ENCODE data around the gene CHSY3.

Gene CHSY3

DNA sequence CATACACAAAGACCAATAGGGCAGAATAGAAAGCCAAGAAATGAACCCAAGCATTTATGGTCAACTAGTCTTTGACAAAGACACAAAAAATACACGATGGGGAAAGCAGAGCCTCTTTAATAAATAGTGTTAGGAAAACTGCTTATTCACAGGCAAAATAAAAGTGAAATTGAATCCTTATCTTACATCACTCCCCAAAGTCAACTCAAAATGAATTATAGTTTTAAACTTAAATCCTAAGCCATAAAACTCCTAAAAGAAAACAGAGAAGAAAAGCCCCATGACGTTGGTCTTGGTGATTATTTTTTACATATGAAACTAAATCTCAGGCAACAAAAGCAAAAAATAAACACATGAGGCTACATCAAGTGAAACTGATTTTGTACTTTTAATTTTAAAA, 46.8 kb downstream of the CHSY3 start:
- no peak for DNase-seq

DNA sequence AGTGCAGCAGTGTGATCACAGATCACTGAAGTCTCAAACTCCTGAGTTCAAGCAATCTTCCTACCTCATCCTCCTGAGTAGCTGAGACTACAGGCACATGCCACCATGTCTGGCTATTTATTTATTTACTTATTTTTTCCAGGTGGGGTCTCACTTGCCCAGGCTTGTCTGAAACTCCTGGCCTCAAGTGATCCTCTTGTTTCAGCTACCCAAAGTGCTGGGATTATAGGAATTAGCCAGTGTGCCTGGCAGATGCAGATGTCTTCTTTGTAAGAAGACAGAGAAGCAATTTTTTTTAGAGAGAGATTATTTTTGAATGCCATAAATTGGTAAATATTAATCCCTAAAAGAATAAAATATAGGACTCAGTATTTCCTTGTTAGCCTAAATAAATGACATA, 54.3 kb downstream of the CHSY3 start:
- DNase-seq = no peak

- no peak for DNase-seq
Measured at GRCh38 chr5:129960831-129961230, 56.6 kb downstream of the CHSY3 start.

DNA sequence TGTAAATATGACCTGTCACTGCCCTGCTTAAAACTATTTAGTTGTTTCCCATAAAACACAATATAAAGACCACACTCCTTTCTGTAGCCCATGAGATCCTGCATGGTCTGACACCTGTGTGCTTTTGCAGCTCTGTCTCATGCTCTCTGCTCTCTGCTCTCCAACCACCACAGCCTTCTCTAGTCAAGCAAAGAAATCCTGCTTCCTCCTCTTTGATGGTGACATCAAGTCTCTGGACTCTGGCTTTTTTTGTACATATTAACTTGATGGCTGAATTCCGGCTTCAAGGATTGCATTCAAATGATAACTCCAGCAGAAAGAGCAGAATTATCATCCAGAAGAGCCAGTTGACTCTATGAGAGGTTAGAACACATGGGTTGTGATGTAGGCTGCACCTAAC, 58.2 kb downstream of the CHSY3 start:
- DNase-seq = no peak

DNA sequence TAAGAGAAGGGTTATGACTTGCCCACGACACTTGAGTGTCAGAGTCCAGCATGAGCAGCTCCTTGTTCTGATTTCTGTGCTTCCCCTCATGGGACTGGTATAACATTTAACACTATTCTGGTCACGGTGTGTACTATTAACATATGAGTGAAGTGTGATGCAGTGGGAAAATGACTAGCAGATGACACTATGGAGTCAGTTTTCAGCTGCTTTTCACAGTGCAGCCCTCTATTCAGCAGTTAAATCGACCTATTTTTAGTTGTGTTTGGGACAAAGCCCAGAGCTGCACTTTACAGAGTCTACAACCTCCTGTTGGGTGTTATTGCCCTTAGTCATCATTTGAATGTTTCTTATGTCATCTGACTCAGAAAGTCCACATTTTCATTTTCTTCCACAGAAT, 59.1 kb downstream of the CHSY3 start:
- DNase-seq = no peak

- no peak for DNase-seq
Measured at GRCh38 chr5:129966071-129966470, 61.8 kb downstream of the CHSY3 start.

DNA sequence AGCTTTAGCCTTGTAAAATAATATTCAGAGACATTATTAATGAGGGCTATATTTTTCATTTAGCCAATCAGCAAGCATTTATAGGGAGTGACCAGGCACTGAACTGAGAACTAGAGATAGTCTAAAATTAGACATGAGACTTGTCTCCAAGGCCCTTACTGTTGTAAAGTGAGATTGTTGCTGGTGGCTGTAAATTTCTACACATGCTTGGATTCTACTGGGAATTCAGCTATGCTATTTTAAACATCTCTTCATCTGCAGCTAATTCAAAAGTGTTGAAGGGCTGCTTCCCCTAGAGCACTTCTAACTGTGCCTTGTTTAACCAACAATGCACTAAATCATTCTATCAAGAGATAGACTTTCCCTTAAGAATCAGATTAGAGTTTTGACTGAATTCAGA, 67.4 kb downstream of the CHSY3 start:
- no peak for DNase-seq

- no peak for DNase-seq
Measured at GRCh38 chr5:129972465-129973141, 68.3 kb downstream of the CHSY3 start.

DNA sequence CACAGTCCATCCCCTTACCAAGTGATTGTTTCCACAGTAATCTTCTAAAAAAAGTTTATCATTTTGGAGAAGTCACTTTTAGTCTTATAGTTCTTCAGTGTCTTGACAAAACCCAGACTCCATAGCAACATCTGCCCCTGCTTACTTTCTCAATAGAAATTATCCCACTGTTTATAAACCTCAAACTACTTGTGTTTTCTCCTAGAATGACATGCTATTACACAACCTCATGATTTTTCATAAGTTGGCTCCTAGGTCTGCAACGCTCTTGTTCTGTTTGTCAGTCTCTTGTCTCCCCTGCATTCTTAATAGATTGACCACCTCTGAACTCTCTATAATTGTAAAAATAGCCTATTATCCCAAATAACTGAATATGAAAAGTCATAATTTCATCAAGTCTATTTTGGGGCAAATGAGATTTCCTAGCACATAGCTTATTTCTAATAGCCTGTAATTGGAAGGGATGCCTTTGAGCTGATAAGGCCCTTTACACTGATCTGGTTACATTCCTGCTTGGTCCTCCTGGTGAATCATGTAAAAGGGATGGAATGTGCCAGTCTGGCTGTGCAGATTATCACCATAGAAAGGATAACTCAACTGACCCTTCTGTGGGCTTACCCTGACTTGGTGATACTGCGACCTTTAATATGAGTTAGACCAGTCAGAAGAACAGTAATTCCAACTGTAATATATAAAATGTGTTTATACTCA, 69.6 kb downstream of the CHSY3 start:
- DNase-seq = no peak

DNA sequence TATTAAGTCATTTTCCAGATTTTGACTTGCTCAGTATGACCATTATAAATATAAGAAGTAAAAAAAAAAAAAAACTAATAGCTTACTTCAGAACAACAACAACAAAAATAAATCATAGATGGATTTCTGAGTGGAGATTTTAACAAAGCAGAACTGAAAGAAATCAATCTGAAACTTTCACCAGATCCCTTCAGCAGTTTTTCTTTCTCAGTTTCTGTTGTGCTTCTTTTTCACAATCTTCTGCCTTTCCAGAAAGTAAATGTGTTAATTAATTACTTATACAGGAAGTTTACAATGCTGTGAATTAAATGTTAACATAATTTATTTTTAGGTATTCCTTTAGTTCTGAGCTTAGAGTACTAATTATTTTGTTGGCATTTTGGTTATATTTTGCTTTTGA, 73.5 kb downstream of the CHSY3 start:
- DNase-seq = no peak

DNA sequence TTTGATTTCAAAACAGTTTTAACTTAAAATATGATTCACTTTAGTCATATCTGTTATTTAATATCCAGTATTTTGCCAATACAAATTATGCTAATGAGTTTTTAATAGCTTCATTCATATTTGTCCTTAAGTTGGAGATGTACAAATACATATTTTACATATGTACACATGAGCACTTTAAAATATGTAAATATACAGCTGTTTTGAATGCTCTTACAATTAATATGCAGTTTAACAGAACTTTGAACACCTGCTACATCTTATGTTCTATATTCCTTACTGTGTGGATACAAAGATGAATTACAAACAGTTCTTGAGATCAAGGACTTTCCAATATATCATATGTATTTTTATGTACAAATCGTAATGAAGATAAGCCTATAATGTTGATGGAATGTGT, 74.0 kb downstream of the CHSY3 start:
- DNase-seq = no peak

DNA sequence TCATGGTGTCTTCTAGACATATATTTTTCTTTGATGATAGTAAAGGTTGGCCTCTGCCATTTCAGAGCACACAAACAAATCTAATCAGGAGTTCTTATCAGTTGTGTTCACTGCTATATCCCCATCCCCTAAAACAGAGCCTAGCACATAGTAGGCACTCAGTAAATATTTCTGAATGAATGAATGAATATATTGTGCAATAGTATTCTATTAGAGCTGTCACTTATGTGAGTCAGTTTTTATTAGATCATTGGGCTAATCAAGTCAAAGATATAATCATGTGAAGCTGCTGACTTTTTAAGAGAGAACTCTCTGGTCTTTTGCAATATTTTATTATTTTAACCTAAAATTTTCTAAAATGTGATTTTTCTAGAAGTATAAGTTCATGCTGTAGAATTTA, 84.2 kb downstream of the CHSY3 start:
- DNase-seq = no peak

DNA sequence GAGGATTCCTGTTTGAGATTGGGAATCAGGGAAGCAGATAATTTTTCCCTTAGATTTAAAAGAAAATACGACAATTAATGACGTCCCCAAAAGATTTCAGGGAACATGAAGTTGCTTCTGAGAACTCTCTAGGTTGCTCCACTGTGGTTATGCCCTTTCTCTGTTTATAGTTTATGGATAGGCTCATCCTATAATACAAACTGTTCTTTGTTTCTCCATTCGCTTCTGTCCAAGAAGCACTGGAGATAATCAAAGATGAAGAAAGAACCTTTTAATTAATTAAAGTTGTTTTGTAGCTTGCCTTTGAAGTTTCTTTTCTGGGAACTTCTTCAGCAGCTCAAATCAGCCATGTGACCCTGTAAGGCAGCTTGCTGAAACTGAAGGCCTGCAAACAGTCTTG, 87.5 kb downstream of the CHSY3 start:
- DNase-seq = no peak

GRCh38 chr5:129996896-129997295, 92.6 kb downstream of the CHSY3 start:
- DNase-seq = no peak

DNA sequence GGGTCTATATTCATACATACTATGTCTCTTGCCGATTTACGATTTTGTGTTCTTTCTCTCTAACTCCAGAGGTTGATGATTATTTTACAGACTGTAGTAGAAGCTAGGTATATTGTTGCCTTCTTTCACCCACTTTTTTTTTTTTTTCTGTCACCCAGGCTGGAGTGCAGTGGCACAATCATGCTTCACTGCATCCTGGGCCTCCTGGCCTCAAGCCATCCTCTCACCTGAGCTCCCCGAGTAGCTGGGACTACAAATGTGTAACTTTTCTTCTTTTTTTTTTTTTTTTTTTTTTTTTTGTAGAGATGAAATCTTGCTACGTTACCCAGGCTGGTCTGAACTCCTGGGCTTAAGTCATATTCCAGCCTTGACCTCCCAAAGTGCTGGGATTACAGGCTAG, 96.2 kb downstream of the CHSY3 start:
- DNase-seq = no peak

GRCh38 chr5:130002183-130002582, 97.9 kb downstream of the CHSY3 start:
- DNase-seq = no peak

GRCh38 chr5:130002876-130003275, 98.6 kb downstream of the CHSY3 start:
- no peak for DNase-seq

GRCh38 chr5:130011986-130012385, 107.7 kb downstream of the CHSY3 start:
- no peak for DNase-seq

GRCh38 chr5:130017173-130017572, 112.9 kb downstream of the CHSY3 start:
- no peak for DNase-seq

DNA sequence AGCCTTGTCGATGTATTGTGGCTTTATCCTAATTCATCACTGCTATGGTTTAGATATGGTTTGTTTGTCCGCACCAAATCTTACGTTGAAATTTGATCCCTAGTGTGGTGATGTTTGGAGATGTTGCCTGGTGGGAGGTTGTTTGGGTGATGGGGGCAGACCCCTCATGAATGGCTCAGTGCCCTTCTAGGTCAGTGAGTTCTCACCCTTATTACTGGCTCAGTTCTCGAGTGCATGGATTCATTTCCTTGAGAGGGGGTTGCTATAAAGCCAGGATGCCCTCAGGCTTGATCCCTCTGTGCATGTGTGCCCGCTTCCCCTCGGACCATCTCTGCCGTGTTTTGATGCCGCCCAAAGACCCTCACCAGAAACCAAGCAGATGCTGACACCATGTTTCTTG, 114.4 kb downstream of the CHSY3 start:
- DNase-seq = no peak

- no peak for DNase-seq
Measured at GRCh38 chr5:130021000-130021399, 116.7 kb downstream of the CHSY3 start.

GRCh38 chr5:130021876-130022275, 117.6 kb downstream of the CHSY3 start:
- DNase-seq = no peak

DNA sequence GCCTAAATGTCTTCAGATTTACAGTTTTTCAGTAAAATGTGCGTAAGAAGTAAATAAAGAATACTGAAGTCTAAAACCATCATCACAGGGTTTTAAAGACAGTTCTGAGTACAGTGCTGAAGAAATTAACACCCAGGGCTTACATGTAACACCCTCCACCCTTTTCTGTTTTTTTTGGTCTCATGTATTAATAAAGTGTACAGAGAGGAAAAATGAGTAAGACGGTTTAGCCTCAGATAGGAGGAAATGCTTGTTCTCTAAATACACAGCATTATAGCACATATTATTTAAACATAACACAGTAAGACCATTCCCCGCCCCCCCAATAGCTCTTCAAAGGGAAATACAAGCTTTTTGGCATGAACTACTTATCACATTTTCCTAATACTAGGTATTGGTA, 119.3 kb downstream of the CHSY3 start:
- DNase-seq = no peak

DNA sequence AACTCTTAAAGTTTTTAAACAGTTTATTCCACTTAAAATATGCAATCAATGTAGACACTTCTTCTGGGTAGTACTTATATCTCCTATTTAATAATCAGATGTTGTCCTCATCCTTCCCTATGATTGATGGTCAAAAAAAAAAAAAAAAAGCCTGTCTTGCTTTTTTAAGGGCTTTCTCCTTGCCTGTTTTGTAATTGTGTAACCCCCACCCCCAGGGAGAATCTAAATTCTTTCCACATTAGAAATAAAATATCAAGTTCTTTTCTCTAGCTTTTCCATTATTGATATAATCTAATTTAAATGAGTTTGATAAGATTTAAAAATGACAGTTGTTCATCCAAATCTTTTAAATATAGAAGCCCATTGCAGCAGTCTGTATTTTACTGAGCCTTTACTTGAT, 119.7 kb downstream of the CHSY3 start:
- DNase-seq = no peak

DNA sequence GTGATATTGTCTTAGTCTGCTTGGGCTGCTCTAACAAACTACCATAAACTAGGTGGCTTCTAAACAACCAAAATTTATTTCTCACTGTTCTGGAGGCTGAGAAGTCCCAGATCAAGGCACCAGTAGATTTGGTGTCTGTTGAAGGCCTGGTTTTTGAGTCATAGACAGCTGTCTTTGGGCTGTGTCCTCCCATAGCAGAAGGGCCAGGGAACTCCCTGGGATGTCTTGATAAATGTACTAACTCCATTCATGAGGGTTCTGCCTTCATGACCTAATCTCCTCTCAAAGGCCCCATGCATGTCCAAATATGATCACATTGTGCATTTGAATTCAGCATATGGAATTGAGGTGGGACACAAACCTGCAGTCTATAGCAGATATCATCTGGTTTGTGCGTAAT, 121.2 kb downstream of the CHSY3 start:
- no peak for DNase-seq

Measured in activated CD8-positive, alpha-beta memory T cell treated with anti-CD3 and anti-CD28 coated beads, Interleukin-2, amount 50 U/mL, for 4 hours (primary cell).